ENCODE data around the gene POMGNT1.

DNA sequence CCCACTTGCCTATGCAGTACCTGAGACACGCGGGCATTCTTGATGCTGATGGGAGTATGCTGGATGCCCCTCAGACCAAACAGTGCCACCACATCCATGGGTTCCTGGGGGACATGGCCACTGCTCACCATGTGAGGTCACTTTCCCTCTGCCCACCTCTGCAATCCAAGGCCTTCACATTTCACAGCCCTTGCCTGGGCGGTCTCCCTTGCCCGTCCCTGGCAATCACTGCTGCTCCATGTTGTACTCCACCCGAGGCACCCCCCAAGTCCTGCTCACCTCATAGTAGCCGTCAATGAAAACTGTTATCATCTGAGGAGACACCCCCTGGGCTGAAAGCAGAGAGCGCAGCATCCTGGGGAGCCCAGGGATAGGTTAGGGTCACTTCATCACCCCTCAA is 4.9 kb downstream of the POMGNT1 start:
- TF ChIP-seq EZH2 (IDR thresholded peaks at IDR 0.05; ENCODE audit: borderline replicate concordance) (no peak), EZH2phosphoT487 (IDR thresholded peaks at IDR 0.05; ENCODE audit: low read depth, severe bottlenecking, unreplicated experiment) (no peak)
- TF ChIP-seq, protein P1, sequence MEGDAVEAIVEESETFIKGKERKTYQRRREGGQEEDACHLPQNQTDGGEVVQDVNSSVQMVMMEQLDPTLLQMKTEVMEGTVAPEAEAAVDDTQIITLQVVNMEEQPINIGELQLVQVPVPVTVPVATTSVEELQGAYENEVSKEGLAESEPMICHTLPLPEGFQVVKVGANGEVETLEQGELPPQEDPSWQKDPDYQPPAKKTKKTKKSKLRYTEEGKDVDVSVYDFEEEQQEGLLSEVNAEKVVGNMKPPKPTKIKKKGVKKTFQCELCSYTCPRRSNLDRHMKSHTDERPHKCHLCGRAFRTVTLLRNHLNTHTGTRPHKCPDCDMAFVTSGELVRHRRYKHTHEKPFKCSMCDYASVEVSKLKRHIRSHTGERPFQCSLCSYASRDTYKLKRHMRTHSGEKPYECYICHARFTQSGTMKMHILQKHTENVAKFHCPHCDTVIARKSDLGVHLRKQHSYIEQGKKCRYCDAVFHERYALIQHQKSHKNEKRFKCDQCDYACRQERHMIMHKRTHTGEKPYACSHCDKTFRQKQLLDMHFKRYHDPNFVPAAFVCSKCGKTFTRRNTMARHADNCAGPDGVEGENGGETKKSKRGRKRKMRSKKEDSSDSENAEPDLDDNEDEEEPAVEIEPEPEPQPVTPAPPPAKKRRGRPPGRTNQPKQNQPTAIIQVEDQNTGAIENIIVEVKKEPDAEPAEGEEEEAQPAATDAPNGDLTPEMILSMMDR (IDR thresholded peaks at IDR 0.05; ENCODE audit: poor library complexity): no peak
